ENCODE measurements around the gene RAB3D.

The RAB3D gene

DNA sequence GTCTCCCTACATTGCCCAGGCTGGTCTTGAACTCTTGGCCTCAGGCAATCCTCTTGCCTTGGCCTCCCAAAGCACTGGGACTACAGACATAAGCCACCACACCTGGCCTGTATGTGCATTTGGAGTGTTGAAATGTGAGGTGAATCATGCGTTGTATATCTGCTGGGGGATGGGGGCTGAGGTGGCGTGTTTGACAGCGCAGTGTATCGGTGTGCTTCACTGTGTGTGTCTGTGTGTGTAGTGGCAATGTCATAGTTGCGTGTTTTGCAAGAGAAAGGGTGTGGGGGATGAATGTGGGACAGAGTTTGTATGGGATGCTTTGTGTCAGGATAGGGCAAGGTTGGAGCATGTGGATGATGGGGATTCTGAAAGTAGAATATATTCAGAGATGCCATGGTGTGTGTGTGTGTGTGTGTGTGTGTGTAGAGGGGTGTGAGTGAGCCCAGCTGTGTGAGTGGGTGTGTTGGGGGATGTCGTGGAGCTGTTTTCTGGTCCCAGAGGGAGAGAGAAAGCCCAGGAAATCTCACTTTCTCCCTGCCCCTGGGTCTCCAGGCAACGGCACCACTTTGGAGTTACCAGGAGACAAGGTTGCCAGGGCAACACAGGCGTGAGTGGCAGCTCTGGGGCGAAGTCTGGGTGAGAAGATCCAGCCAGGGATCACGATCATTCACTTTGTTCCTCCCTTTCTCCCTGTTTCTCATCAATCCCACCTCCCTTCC is 33.9 kb upstream of the RAB3D start:
- intact Hi-C loops (cut with DNase I; ENCODE audit: low total_unique reads) = loop anchor here (10.0 kb wide), 2 partner anchors 71 to 79 kb away; partner anchors contain the start of gene TSPAN16
- no peak overlapping the region for H3K4me3 ChIP-seq
- no peak for DNase-seq

DNA sequence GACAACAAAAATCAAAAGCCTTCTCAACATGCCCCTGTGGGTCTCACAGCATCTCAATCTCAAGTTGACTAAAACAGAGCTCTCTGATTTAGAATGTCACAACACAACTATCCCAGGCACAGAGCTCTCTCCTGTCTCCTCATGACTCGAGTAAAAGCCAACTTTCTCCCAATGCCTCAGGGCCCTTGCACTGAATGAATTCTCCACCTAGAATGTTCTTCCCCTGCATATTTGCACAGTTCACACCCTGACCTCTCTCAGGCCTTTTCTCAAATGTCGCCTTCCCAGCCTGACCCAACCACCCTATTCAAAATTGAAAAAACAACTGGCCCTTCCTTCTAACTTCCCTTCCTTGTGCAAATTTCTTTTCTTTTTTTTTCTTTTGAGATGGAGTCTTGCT is 31.3 kb upstream of the RAB3D start:
- Histone ChIP-seq H3K27ac (no peak overlapping the region), H3K9me3 (no peaks in the 10 kb centered on the region), H3K4me1 (peaks cover 0 to 13% (median 11%) of the 10 kb centered on the region in 4 donors), H3K27me3 (no peaks in the 10 kb centered on the region), H3K36me3 (peaks cover 0 to 16% (median 0%) of the 10 kb centered on the region in 3 donors), H3K4me3 (no peak overlapping the region)
- intact Hi-C loops (cut with DNase I; ENCODE audit: low total_unique reads) = loop anchor here (10.0 kb wide), 2 partner anchors 74 to 76 kb away; partner anchors contain the start of gene TSPAN16
- DNase-seq = no peak
- TF ChIP-seq, protein P1, sequence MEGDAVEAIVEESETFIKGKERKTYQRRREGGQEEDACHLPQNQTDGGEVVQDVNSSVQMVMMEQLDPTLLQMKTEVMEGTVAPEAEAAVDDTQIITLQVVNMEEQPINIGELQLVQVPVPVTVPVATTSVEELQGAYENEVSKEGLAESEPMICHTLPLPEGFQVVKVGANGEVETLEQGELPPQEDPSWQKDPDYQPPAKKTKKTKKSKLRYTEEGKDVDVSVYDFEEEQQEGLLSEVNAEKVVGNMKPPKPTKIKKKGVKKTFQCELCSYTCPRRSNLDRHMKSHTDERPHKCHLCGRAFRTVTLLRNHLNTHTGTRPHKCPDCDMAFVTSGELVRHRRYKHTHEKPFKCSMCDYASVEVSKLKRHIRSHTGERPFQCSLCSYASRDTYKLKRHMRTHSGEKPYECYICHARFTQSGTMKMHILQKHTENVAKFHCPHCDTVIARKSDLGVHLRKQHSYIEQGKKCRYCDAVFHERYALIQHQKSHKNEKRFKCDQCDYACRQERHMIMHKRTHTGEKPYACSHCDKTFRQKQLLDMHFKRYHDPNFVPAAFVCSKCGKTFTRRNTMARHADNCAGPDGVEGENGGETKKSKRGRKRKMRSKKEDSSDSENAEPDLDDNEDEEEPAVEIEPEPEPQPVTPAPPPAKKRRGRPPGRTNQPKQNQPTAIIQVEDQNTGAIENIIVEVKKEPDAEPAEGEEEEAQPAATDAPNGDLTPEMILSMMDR (IDR thresholded peaks at IDR 0.05) = no peak

More for the DNA sequence above, 33.9 kb upstream of the RAB3D start:
- no peaks in the 10 kb centered on the region for H3K27me3 ChIP-seq
- H3K9me3 ChIP-seq = no peaks in the 10 kb centered on the region
- peaks cover 0 to 5% (median 0%) of the 10 kb centered on the region in 3 donors for H3K36me3 ChIP-seq
- TF ChIP-seq, protein P1 (IDR thresholded peaks at IDR 0.05) = no peak
- peaks cover 0 to 36% (median 31%) of the 10 kb centered on the region in 4 donors for H3K4me1 ChIP-seq
- H3K27ac ChIP-seq = no peak overlapping the region

DNA sequence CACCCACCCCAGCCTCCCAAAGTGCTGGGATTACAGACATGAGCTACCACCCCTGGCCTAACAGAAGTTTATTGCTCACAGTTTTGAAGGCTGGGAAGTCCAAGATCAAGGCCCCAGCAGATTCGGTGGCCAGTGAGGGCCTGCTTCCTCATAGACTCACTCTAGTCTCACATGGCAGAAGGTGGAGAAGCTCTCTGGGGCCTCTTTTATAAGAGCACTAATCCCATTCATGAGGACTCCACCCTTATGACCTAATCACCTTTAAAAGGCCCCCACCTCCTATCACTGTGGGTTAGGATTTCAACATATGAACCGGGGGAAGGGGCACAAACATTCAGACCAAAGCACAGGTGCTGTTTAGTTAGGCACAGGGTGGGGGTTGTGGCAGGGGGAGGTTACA is 28.1 kb upstream of the RAB3D start:
- no peak overlapping the region for H3K4me3 ChIP-seq
- intact Hi-C loops (cut with DNase I; ENCODE audit: low total_unique reads) = no loop called here
- TF ChIP-seq, protein P1 (IDR thresholded peaks at IDR 0.05) = no peak
- no peaks in the 10 kb centered on the region for H3K4me1 ChIP-seq
- no peak for DNase-seq
- no peaks in the 10 kb centered on the region for H3K9me3 ChIP-seq
- H3K27me3 ChIP-seq = no peaks in the 10 kb centered on the region
- peaks cover 0 to 48% (median 15%) of the 10 kb centered on the region in 3 donors for H3K36me3 ChIP-seq
- no peak overlapping the region for H3K27ac ChIP-seq

DNA sequence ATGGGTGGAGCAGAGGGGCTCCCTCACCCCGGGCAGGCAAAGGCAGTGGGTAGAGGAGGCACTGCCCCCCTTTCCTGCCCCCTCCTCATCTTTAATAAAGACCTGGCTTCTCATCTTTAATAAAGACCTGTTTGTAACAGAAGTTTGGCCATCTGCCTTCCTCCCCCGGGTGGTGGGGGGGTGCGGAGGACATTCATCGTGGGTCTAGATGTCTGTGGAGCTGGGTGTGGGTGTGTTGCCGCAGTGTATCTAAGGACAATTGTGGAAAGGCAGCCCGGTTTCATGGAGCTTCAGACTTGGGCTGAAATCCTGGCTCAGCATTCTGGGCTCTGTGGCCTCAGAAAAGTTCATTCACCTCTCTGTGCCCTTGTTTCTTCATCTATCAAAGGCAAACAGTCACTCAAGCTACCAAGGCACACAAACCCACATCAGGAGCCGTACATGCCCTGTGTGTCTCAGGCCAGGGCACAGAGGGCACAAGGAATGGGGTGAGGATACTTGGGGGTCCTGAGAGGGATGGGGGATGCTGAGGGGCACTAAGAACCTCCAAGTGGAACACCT is 26.2 kb upstream of the RAB3D start:
- Histone ChIP-seq H3K27me3 (no peaks in the 10 kb centered on the region), H3K27ac (no peak overlapping the region), H3K9me3 (no peaks in the 10 kb centered on the region), H3K4me1 (no peaks in the 10 kb centered on the region), H3K4me3 (no peak overlapping the region), H3K36me3 (peaks cover 0 to 67% (median 34%) of the 10 kb centered on the region in 3 donors)
- DNase-seq = no peak
- intact Hi-C loops (cut with DNase I; ENCODE audit: low total_unique reads) = no loop called here
- TF ChIP-seq, protein P1 (IDR thresholded peaks at IDR 0.05) = no peak

DNA sequence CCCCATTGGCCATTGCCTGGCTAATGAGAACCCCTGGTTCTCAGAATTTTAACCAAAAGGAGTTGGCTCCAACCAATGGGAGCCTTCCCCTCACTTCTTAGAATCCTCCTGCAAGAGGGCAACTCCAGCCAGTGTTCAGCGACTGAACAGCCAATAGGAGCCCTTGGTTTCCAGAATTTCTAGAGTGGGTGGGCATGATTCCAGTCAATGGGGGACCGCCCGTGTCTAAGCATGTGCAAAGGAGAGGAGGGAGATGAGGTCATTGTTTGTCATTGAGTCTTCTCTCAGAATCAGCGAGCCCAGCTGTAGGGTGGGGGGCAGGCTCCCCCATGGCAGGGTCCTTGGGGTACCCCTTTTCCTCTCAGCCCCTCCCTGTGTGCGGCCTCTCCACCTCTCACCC is 25.5 kb upstream of the RAB3D start:
- intact Hi-C loops (cut with DNase I; ENCODE audit: low total_unique reads) = no loop called here
- no peaks in the 10 kb centered on the region for H3K9me3 ChIP-seq
- DNase-seq = no peak
- H3K27me3 ChIP-seq = no peaks in the 10 kb centered on the region
- H3K27ac ChIP-seq = no peak overlapping the region
- H3K36me3 ChIP-seq = peaks cover 0 to 74% (median 35%) of the 10 kb centered on the region in 3 donors
- TF ChIP-seq, protein P1 (IDR thresholded peaks at IDR 0.05) = no peak
- no peak overlapping the region for H3K4me3 ChIP-seq
- no peaks in the 10 kb centered on the region for H3K4me1 ChIP-seq
